K562 (cell line): Measurements from ENCODE around the gene PSMD4. TPM values are rescaled to one million over a fixed set of nuclear protein-coding genes. Genes with fewer than 3 reads are reported as not detected.

Source experiments
- ARID2 ChIP-seq: fragments of 450-650 bp; IDR thresholded peaks from 2 replicates; pipeline ENCODE4 v1.6.1; 2017; ENCODE audit warnings: antibody characterized with exemption, mild to moderate bottlenecking
- BRF1 ChIP-seq: IDR thresholded peaks from 3 replicates; pipeline ENCODE4 v1.6.1; 2011; ENCODE audit warnings: borderline replicate concordance, mild to moderate bottlenecking; ENCODE audit not compliant: insufficient read length; ENCODE audit errors: extremely low read depth
- CBX1 ChIP-seq: sonication (generic); IDR thresholded peaks from 2 replicates; pipeline ENCODE4 v1.6.1; 2016; ENCODE audit warnings: antibody characterized with exemption, low read depth, mild to moderate bottlenecking
- EGR1 ChIP-seq: fragments of 450-650 bp; conservative IDR thresholded peaks from 2 replicates; pipeline ENCODE4 v1.6.1; 2017; ENCODE audit warnings: mild to moderate bottlenecking
- KAT2B ChIP-seq: IDR thresholded peaks from one replicate; pipeline ENCODE4 v1.6.1; 2012; ENCODE audit warnings: low read depth, mild to moderate bottlenecking, control low read depth, inconsistent platforms, low read length, moderate library complexity
- MTA1 ChIP-seq: fragments of 450-650 bp; IDR thresholded peaks from 2 replicates; pipeline ENCODE4 v1.6.1; 2017; ENCODE audit warnings: borderline replicate concordance
- PCBP1 ChIP-seq: fragments of 200-400 bp; formaldehyde crosslinking; IDR thresholded peaks from 2 replicates; pipeline ENCODE4 v1.6.1; 2018; ENCODE audit warnings: mild to moderate bottlenecking, low read depth, low read length; ENCODE audit not compliant: poor library complexity, severe bottlenecking
- POLR2AphosphoS2 ChIP-seq: IDR thresholded peaks from 2 replicates; pipeline ENCODE4 v1.6.1; 2012; ENCODE audit warnings: low read length, improper control_type of control experiment
- RBM34 ChIP-seq: fragments of 200-400 bp; formaldehyde crosslinking; IDR thresholded peaks from 2 replicates; pipeline ENCODE4 v1.6.1; 2018; ENCODE audit warnings: low read length, borderline replicate concordance; ENCODE audit not compliant: insufficient read depth
- YY1 ChIP-seq, 3 experiments: IDR thresholded peaks; 2 replicates each; pipeline ENCODE4 v1.6.1; 2011; ENCODE audit warnings: low read length in 2 of 3, mild to moderate bottlenecking in 2 of 3, moderate library complexity in 2 of 3, borderline replicate concordance in 1 of 3, control low read depth in 1 of 3, low read depth in 1 of 3; ENCODE audit not compliant: insufficient read depth in 3 of 3, insufficient replicate concordance in 2 of 3, control insufficient read depth in 1 of 3, insufficient read length in 1 of 3; ENCODE audit errors: extremely low read depth in 1 of 3
- ZEB2 ChIP-seq: fragments of 450-650 bp; IDR thresholded peaks from 2 replicates; pipeline ENCODE4 v1.6.1; 2016
- ZKSCAN1 ChIP-seq: fragments of 150-350 bp; IDR thresholded peaks from 2 replicates; pipeline ENCODE4 v1.6.1; 2016; ENCODE audit warnings: low read depth, low read length
- ZNF133 ChIP-seq: fragments of 250-450 bp; sonication (Bioruptor Pico); IDR thresholded peaks from 2 replicates; pipeline ENCODE4 v1.4.0; 2020; ENCODE audit warnings: mild to moderate bottlenecking
- ZNF324 ChIP-seq: fragments of 250-450 bp; sonication (Bioruptor Pico); IDR thresholded peaks from 2 replicates; pipeline ENCODE4 v1.4.0; 2020; ENCODE audit warnings: mild to moderate bottlenecking
- ZNF41 ChIP-seq: fragments of 250-450 bp; sonication (Bioruptor Pico); conservative IDR thresholded peaks from 2 replicates; pipeline ENCODE4 v1.4.0; 2020; ENCODE audit warnings: mild to moderate bottlenecking
- ZNF780A ChIP-seq: fragments of 250-450 bp; sonication (Bioruptor Pico); IDR thresholded peaks from 2 replicates; pipeline ENCODE4 v1.5.0; 2021; ENCODE audit warnings: mild to moderate bottlenecking
- polyA plus RNA-seq, 8 experiments: library from polyadenylated mRNA; depleted of rRNA in 4 of 8; stranded (reverse) in 5 of 8; unstranded in 3 of 8; fragments of >200 nt; fragmentation: Nextera tagmentation in 2 of 8; fragmentation: Illumina TruSeq in 1 of 8; extraction: Ambion mirVana in 2 of 8; extraction: Trizol in 1 of 8; gene quantifications; 2 replicates each; pipeline versions ENCODE4 v1.2.1 to v1.2.3, GENCODE V29; 2011 to 2014; ENCODE audit warnings: inconsistent platforms in 1 of 8, missing spikeins in 1 of 8
- total RNA-seq, 7 experiments: library from RNA; depleted of rRNA in 6 of 7; stranded (reverse); fragments of >200 nt in 6 of 7; fragmentation: Illumina TruSeq in 2 of 7; extraction: Trizol in 2 of 7; gene quantifications; 2 replicates each; pipeline versions ENCODE4 v1.2.1 to v1.2.3, GENCODE V29; 2011 to 2021; ENCODE audit warnings: low replicate concordance in 1 of 7
- TF ChIP-seq, protein P1 (sequence below), 2 experiments: IDR thresholded peaks in 1 of 2; conservative IDR thresholded peaks in 1 of 2; 2 replicates each; pipeline ENCODE4 v1.6.1; 2016; ENCODE audit warnings: low read depth in 2 of 2, mild to moderate bottlenecking in 1 of 2, missing compliant biosample characterization in 1 of 2, missing genetic modification characterization in 1 of 2, moderate library complexity in 1 of 2
- TF ChIP-seq, protein P2 (sequence below): fragments of 250-450 bp; sonication (Bioruptor Pico); IDR thresholded peaks from 2 replicates; pipeline ENCODE4 v1.8.0; 2022; ENCODE audit warnings: inconsistent platforms, mild to moderate bottlenecking, moderate library complexity, borderline replicate concordance
- TF ChIP-seq, protein P3 (sequence below): fragments of 250-450 bp; sonication (Bioruptor Pico); IDR thresholded peaks from 2 replicates; pipeline ENCODE4 v1.4.0; 2020; ENCODE audit warnings: mild to moderate bottlenecking, moderate library complexity, borderline replicate concordance

Gene PSMD4
- total and polyA plus RNA-seq, 9 of the 15 experiments (the other 6 are each of a cell fraction or from before 2014, with no cell fraction given), result 194 to 353 (median 295) TPM

DNA sequence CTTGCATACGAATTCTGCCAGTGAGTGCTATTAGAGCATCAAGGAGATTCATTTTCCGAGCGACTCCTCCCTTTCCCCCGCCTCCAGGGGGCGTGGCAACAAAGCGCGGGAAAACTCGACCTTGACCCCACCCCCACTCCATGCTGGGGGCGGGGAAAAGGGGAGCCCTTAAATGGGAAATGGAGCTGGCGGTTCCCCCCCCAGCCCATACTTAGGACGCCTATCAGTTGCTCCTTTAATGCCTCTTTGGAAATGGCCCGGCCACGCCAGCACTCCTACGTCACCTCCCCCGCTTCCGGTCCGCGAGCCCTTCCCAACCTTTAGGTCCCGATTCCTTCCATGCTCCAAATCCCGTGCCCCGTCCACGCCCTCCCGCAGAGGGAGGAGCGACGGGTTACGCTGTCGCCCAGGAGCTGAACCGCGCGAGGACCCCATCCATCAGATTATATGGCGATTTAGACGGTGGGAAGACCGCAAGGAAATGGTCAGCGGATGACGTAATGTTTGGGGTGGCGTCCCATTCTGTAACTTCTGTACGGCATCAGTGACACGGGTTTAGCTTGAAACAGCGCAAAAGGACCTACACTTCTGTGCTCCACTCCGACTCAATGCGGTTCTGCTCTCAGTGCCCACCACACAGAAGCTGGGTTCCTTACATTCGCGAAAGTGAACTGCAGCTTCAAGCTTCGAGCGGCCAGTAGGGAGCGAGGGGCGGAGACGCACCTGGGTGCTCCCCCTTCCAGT is 26.9 kb downstream of the PSMD4 start (continued):
- TF ChIP-seq, protein P1, sequence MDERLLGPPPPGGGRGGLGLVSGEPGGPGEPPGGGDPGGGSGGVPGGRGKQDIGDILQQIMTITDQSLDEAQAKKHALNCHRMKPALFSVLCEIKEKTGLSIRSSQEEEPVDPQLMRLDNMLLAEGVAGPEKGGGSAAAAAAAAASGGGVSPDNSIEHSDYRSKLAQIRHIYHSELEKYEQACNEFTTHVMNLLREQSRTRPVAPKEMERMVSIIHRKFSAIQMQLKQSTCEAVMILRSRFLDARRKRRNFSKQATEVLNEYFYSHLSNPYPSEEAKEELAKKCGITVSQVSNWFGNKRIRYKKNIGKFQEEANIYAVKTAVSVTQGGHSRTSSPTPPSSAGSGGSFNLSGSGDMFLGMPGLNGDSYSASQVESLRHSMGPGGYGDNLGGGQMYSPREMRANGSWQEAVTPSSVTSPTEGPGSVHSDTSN (CRISPR knock-in tag; IDR thresholded peaks at IDR 0.05; ENCODE audit: low read depth), result no peak
- TF ChIP-seq, protein P1 (tag; conservative IDR thresholded peaks at IDR 0.05; ENCODE audit: low read depth), result no peak
- TF ChIP-seq ZNF133 (CRISPR knock-in tag), result no peak
- TF ChIP-seq RBM34, result no peak
- TF ChIP-seq CBX1, result no peak; the same call in 1 of the 2 replicates
- no peak for TF ChIP-seq BRF1
- TF ChIP-seq, protein P2, sequence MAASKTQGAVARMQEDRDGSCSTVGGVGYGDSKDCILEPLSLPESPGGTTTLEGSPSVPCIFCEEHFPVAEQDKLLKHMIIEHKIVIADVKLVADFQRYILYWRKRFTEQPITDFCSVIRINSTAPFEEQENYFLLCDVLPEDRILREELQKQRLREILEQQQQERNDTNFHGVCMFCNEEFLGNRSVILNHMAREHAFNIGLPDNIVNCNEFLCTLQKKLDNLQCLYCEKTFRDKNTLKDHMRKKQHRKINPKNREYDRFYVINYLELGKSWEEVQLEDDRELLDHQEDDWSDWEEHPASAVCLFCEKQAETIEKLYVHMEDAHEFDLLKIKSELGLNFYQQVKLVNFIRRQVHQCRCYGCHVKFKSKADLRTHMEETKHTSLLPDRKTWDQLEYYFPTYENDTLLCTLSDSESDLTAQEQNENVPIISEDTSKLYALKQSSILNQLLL (CRISPR knock-in tag), result no peak
- peak; percentile 86; the same call in 1 of the 2 replicates for TF ChIP-seq POLR2AphosphoS2
- TF ChIP-seq YY1 (IDR thresholded peaks at IDR 0.05; ENCODE audit: borderline replicate concordance in 1 of 3, control insufficient read depth in 1 of 3, extremely low read depth in 1 of 3, insufficient read depth in 3 of 3, insufficient read length in 1 of 3, insufficient replicate concordance in 2 of 3, low read depth in 1 of 3, low read length in 2 of 3), result peak in 2 of 3 experiments; percentile 46 to 49
- no peak for TF ChIP-seq ARID2
- no peak for TF ChIP-seq ZNF780A (CRISPR knock-in tag)
- TF ChIP-seq MTA1, result peak; percentile 76; the same call in 1 of the 2 replicates
- TF ChIP-seq, protein P3, sequence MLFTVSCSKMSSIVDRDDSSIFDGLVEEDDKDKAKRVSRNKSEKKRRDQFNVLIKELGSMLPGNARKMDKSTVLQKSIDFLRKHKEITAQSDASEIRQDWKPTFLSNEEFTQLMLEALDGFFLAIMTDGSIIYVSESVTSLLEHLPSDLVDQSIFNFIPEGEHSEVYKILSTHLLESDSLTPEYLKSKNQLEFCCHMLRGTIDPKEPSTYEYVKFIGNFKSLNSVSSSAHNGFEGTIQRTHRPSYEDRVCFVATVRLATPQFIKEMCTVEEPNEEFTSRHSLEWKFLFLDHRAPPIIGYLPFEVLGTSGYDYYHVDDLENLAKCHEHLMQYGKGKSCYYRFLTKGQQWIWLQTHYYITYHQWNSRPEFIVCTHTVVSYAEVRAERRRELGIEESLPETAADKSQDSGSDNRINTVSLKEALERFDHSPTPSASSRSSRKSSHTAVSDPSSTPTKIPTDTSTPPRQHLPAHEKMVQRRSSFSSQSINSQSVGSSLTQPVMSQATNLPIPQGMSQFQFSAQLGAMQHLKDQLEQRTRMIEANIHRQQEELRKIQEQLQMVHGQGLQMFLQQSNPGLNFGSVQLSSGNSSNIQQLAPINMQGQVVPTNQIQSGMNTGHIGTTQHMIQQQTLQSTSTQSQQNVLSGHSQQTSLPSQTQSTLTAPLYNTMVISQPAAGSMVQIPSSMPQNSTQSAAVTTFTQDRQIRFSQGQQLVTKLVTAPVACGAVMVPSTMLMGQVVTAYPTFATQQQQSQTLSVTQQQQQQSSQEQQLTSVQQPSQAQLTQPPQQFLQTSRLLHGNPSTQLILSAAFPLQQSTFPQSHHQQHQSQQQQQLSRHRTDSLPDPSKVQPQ, result no peak
- TF ChIP-seq ZEB2, result peak; percentile 72
- 0 out of 2 replicates have a peak, but pooled peaks have one; percentile 3 for TF ChIP-seq ZKSCAN1
- no peak for TF ChIP-seq KAT2B
- no peak for TF ChIP-seq PCBP1
- TF ChIP-seq ZNF41, result no peak
- peak; percentile 97 for TF ChIP-seq EGR1
- TF ChIP-seq ZNF324 (CRISPR knock-in tag), result no peak
